NAMALWA (cell line): Measurements from ENCODE around the gene MRPL36.
"Not testable (repeated sequence)": the region's sequence is repeated elsewhere in the genome, so short reads cannot be mapped to it uniquely, and the experiment has no call there.

Source experiments
- DNase-seq: peaks from one replicate; pipeline ENCODE4 v3.0.0-alpha.2; 2015; ENCODE audit warnings: low spot score

Gene MRPL36

DNA sequence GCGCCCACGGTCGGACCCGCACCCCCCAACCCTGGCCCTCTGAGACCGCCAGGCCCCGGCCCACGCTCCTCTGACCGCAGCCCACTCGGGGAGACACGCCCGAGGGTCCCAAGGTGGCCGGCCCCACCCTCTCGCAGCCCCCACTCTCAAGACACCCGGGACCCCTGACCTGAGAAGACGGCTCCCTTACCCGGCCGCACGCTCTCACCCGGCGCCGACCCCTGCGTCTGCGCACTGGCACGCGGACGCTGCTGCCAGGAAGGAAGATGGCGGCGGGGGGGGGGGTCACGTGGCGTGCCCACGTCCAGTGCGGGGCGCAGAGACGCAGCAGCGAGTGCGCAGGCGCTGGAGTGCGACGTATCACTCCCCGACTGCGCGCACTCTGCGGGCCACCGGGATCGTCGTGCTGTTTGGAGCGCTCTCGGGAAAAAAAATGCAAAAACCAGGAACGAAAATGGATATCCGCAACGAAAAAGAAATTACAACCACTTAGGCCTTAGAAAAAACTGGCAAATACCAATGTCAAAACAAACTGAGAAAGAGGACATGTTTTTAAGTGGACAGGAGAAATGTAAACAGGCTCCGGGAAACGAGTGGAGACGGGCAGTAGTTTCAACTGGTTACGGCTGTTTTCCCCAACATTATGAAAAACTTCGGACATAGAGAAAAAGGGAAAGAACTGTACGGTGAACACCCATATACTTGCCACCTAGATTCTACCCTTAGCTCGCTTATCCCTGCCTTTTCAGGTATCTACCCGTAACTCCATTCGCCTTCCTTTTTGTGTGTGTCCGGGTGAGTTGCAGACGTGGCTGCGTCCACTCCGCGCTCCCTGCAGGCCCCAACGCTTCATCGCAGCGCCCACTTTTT is at the start of gene MRPL36:
MRPL36 (minus strand) TSS at position 236 of the 870 bp plus-strand sequence. CDS start 902 bp downstream, outside the sequence.
- peak; percentile 98 for DNase-seq

DNA sequence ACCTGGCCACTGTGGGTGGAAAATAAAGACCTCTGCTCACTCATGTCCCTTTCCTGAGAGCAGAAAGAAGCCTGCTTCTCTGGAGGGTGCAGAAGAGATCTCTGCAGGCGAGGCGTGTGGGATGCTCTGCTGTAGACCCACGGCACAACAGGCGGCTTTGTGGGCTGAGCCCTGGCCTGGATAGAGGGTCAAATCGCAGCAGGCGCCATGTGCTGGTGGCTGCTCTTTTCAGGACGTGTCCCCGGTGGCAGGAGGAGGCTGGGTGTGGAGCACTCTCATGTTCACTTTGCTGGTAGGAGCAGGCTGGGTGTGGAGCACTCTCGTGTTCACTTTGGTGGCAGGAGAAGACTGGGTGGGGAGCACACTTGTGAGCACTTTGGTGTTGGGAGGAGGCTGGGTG is 48.0 kb upstream of the MRPL36 start:
- DNase-seq, result no peak

DNA sequence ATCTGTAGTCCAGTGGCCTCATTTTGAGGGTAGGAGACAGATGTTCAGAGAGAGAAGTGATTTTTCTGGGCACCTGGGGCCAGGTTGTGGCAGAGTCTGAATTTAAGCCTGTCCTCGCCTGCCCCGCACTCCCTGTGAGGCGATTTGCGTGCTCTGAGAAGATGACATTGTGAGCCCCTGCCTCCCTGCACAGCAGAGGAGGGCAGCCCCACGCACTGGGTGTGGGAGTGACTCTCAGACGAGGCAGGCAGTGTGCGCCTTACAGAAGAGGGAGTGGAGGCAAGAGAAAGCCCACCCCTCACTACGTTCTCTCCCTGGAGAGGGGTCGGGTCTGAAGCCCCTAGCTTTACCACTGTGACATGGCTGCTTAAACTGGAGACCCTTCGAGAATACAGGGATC is 47.4 kb upstream of the MRPL36 start:
- no peak for DNase-seq

DNA sequence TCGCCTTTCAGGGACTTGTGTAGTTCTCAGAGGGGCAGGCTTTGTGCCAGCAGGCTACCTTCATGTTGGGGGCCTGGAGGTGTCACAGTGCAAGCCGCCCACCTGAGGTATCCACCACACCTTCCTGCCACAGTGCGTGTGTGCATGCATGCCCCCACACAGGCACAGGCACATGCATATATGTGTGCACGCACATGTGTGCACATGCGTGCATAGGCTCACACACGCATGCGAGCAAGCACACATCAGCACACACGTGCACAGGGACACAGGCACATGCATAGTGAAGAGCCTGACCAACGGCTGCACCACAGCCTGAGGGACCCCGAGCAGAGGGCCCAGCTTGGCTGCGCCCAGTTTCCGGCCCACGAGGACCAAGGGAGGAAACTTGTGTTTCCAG is 46.9 kb upstream of the MRPL36 start:
- DNase-seq, result no peak

DNA sequence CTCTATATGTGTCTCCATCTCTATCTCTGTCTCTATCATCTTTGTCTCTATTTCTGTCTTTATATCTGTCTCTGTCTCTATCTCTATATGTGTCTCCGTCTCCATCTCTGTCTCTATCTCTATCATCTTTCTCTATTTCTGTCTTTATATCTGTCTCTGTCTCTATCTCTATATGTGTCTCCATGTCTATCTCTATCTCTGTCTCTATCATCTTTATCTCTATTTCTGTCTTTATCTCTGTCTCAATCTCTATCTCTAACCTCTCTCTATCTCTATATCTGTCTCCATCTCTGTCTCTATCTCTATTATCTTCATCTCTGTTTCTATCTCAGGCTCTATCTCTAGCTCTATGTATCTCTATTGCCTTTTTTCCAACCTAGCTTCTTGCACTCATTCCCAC is 46.1 kb upstream of the MRPL36 start:
- DNase-seq, result no peak

DNA sequence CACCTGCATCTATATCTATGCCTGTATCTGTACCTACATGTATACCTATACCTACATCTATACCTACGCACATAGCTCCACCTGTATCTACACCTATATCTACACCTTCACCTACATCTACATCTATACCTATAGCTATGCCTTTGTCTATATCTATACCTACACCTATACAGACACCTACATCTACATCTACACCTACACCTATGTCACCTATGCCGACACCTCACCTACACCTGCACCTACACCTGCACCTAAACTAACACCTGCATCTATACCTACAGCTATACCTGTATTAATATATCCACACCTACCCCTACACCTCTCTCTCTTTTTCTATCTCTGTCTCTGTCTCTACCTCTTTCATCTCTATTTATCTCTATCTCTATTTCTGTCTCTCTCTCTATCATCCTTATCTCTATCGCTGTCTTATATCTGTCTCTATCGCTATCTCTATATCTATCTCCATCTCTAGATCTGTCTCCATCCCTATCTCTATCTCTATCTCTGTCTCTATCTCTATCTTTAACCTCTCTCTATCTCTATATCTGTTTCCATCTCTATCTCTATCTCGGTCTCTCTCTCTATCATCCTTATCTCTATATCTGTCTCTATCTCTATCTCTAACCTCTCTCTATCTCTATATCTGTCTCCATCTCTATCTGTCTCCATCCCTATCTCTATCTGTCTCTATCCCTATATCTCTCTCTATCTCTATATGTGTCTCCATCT is 45.2 kb upstream of the MRPL36 start:
- no peak for DNase-seq

DNA sequence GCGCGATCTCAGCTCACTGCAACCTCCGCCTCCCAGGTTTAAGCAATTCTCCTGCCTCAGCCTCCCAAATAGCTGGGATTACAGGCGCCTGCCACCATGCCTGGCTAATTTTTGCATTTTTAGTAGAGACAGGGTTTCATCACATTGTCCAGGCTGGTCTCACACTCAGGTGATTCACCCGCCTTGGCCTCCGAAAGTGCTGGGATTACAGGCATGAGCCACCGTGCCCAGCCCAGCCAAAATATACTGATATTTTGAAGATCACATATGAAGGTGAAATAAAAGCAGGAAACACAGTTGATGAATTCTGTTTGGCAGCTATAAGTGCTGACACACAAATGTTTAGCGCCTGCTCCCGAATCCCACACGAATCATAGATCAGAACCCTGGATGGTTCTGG is 44.1 kb upstream of the MRPL36 start:
- DNase-seq, result not testable (repeated sequence)

DNA sequence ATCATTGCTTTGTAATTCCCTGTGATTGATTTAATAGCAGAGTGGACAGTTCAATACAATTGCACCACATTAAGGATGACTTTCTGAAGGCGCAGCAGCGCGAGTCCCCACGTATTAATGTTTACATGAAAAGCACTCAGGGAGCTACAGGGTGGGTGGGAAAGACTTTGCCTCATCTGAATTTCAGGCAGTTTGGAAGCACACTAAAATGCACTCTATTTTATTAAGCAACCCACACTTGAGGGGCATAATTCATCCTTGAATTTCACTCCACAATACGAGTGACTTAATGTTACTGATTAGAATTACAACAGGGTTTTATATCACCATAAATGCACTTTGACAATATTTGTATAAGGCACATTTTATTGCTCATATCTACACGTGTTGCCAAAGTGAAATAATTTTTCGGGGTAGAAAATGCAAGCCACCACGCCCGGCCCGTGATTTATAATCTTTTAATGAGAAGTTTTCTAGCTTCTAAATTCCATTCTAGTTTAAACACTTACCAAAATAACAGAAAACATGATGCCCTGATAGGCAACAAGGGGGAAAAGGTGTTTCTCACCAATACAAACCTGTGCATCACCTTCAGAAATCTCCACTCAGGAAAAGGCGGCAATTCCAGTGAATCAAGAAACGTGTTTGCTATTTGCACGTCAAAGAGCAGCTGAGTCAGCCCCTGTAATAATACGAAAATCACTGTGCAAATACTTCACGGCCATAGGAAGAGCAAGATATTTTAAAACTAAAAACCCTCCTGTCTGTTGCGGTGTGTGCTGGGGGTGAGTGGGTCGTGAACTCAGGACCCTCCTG is 42.6 kb upstream of the MRPL36 start:
- DNase-seq, result no peak

DNA sequence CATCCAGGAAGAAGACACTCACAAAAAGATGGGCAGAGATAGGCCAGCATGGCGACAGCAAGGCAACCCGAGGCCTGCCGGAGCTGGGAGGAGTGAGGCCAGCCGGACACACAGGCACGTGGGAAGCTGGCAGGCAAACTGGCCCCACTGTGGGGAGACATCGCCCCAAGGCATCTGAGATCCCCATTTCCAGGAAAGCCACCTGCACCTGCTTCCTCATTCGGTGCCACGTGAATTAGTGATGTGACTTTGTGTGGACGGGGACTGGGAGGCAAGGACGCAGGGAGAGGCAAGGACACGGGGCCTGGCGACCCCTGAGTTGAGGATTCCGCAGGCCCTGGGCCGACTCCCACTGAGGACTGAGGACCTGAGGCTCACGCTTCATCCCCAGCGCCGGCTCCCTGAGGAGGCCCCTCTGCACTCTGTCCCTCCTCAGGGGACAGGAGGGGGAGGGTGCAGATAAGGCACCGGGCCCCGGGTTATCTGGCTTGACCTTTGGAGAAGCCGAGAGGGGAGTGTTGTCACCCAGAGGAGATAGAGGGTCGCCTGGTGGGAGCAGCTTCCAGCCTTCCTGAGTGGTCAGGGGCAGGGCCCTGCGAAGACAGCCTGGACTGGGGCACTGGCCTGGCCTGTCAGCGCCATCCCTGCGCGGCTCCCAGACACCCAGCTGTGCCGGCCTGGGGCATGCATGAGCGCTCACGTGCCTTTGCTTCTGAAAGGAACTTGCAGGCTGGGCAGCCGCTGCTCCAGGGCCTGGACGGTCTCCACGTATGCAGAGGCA is 41.3 kb upstream of the MRPL36 start:
- DNase-seq, result no peak

DNA sequence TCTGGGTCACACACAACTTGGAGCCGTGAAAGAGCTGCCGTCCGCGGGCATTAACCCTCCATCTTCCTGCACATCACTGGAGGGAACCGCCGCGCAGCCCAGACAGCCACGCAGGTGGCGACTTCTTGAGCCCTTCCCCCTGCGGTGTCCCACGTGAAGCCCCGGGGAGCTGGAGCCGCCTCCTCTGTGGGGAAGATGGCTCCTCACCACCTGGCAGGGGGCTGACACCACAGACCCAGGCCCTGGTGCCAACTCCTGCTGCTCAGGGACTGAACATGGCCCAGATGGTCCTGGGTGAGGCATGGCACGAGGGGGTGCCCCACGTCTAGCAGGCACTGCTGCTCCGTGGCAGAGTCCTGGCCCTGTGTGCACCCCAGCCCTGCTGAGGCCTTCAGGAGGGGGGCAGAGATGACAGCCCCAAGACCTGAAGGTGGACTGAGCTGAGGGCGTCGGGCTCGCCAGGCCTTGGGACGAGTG is 40.5 kb upstream of the MRPL36 start:
- DNase-seq, result no peak

DNA sequence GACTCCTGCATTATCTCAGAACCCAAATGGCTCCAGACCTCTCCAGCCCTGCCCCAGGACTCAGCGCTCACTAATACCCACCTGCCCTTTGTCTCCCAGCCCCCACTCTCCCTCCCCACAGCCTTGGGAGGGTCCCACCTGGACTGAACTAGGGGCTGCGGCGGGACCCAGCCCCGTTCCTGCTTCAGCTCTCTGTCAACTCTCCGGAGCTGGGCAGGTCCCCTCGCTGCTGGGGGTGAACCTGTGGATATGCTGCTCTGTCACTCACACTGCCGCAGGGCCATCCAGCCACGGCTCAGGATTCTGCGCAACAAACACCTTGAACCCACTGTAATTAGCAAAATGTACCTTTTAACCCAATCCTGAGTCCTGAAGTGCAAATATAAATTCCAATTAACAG is 38.4 kb upstream of the MRPL36 start:
- no peak for DNase-seq

DNA sequence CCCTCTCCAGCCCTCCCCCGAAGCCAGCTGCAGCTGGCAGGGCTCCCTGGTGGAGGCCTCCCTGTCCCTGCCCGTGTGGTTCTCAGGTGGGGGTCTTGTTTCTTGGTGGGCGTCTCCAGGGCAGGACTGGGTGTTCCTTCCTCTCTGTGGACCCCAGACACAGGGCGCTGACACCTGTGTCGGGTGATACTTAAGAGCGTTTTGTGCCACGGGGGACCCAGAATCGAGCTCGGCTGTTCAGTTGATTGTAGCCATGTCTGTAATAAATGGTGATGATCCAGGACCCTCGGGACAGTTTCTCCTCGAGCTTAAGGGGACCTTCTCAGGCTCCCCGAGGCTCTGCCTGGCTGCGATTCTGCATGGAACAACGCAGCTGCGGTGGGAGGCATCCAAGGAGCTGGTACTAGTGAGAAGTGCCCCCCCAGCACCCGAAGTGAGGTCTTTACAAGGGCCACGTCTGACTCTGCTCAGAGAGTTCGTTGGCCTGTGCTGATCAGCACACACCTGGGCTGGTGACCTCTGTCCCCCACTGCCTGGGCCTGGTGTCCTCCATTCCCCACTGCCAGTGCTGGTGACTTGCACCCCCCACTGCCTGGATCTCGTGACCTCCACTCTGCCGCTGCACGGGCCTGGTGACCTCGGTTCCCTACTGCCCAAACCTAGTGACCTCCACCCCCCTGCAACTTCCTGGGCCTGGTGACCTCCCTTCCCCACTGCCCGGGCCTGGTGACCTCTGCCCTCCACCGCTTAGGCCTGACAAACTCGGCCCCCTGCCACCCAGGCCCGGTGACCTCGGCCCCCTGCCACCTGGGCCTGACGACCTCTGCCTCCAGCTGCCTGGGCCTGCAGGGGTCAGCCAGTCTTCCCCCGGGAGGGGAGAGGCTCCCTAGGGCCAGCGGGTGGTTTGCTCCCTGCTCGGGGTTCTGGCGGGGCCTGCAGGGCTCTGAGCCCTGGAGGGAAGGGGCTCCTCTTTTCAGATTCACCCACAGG is 37.5 kb upstream of the MRPL36 start:
- DNase-seq, result no peak

DNA sequence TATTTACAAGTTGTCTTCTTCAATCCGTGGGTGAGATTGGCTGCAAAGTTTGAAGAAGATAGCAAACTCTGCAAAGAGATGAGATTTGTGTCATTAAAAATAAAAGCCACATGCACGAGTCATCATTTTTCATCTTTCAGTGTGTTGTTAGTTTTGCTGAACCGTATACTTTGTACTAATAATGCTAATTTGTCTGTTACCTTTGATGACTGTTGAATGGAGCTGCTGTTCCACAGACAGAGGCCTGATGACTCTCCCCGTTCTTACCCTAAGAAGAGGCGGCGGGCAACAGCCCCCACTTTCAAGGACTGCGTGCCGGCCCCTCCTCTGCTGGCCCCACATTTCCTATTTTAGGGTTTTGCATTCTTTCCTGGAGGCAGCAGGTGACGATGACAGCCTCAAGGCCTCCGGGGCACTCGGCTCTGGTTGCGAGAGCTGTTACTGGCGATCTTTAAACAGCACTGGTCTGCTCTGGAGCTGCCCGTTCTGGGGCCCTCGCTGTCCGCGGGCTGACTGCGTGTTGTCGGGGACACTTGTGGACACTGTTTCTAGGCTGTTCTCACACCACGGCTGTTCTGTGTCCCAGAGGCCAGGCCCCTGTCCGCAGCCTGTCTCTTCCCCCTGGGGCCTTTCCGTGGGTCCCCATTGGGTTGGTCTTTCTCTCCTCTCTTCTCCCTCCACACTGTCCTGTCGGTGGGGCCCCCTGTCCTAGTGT is 36.7 kb upstream of the MRPL36 start:
- DNase-seq, result no peak

DNA sequence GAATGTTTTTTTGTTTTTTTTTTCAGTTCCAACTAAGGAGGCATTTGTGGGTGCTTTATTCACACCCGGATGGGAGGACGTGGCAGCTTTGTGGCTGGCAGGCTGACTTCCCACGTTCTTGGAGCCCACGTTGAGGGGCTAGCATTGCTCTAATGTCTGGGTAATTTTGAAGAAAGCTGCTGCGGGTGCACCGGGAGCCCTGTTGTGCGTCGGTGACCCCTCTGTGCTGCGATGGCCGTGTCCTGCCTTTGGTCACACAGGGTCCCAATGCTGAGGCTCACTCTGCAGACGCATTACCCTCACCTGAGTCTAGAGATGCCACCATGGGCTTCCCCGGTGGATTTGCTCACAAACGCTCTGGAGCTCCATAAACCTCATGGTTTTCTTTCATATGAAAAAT is 35.8 kb upstream of the MRPL36 start:
- DNase-seq, result no peak

DNA sequence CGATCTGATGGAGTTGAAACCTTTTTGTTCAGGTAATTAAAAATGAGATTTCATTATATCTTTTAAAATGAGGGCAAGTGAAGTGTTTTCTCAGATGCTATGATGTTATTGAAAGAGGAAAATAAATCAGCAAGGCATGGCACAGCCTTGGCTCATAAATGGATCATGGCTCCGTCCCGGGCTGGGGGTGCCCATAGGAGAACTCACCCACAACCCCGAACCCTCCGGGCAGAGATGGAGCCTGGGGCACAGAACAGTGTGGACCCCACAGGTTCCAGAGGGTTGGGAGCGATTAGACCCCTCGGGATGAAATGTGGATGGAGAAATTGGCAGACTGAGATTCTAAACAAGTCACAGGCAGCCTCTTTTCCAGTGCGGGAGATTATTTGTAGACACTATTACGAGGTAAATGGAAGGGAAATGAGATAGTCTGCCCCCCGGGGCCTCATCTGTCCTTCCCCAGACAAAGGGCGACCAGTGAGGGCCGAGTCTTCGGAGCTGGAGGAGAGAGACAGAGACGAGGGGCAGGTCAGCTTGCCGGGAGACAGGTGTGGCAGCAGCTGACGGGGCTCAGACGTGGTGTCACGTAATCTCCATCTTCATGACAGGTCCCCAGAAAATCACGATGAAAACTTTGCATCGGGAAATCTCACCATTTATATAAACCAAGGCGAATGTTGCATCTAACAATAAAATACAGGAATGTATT is 35.2 kb upstream of the MRPL36 start:
- DNase-seq, result no peak

DNA sequence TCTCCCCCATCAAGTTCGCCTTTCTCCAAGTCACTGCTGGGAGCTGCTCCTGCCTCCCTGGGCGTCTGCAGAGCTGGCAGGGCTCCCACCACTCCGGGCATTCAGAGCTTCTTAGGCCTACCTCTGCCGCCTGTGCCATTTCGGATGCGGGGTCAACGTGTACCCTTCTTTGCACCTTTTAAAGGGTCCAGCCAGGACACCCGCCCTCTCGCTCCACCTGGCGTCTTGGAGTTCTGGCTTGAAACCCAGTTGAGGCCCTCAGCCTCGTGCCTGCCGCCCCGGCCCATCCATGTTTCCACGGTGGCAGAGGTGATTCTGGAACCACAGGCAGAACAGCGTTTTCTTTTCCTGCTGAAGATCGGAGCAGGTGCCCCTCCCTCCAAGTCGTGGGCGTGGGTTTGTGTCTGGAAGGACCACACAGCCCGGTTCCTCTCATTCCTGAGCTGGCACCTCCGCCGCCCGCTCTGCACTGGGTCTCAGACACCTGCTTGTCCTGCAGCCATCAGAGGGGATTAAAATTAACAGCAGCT is 34.5 kb upstream of the MRPL36 start:
- no peak for DNase-seq

DNA sequence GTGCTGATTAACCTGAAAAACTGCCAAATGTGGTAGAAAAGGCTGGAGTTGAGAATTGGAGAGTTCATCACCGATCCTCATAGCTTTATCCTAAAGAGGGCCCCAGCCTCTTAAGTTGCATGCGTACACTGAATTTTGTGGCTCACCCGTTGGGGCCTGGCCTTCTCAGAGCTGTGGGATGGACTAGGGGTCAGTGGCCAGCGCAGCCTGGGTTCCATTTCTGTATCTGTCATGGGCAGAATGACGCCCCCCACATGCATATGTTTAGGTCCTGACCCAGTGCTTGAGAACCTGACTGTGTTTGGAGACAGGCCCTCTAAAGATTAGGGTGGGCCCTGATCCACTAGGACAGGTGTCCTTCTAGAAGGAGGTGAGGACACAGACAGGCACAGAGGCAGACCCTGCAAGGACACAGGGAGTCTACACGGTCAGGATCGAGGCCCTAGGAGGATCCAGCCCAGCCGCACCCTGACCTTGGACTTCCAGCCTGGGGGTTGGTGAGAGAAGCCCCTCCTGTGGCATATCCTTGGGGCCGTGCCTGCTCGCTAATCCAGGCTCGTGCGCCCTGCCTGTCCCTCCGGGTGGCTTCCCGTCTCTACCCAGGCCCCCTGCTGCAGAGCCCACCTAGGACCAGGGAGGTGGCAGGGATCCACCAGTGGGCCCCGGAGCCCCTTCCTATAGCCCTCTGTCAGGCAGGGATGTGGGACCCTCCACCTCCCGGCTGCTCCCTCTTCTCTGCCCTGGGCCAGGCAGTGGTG is 33.8 kb upstream of the MRPL36 start:
- no peak for DNase-seq
